Renal cortical epithelial cell (primary cell): Measurements from ENCODE around the gene ZBTB16. TPM values are rescaled to one million over a fixed set of nuclear protein-coding genes. Genes with fewer than 3 reads are reported as not detected.
A peak's percentile ranks its signal among the peaks of the same experiment; 100 is the strongest.

ENCODE experiments used
- DNase-seq: peaks from one replicate; pipeline ENCODE4 v3.0.0-alpha.2; 2011; ENCODE audit warnings: low read depth
- total RNA-seq: library from RNA; depleted of rRNA; stranded (reverse); fragments of >200 nt; gene quantifications from 2 replicates; pipeline ENCODE4 v1.2.3, GENCODE V29; 2014

Gene ZBTB16
- total RNA-seq, 1 donor from 2014 or later: 53.7 TPM

DNA sequence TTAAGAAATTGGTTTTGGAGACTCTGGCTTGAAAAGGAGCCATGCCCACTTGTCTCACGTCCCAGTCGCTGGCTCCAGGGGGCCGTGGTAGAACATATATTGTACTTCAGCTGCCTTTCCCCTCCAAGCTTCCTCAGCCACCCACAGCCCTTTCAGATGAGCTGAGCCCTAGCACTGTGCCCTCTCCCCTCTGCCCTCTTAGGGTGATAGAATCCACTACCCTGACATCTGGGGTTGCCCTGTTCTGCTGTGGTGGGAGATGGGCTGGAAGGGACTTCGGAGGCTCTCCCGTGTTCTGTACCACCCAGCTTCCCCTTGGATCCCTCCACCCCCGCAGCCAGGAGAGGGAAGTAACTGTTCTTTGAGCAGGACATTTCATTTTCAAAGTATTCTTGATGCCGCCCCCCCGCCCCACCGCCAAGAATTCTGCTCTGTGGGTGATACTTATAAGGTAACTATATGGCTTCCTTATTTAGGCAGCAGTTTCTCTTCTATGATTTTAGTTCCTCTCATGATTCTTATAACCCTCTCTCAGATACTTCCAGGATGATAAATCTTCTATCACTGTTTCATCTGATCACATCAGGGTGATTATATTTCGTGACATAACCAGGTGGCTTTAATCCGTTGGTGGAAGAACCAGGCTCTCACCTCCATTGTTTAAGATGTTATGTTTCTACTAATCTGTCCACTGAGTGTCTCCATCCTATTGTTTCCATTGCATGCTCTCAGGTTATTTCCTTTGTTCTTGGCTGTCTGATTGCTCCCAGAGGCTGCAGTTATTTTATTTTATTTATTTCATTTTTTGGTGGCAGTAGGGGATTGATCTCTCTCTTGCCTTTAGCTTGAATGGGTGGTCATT lies 24.1 kb downstream of the ZBTB16 start:
- no peak for DNase-seq

- DNase-seq: no peak
Observed at GRCh38 chr11:114084414-114084813, 24.9 kb downstream of the ZBTB16 start.

DNA sequence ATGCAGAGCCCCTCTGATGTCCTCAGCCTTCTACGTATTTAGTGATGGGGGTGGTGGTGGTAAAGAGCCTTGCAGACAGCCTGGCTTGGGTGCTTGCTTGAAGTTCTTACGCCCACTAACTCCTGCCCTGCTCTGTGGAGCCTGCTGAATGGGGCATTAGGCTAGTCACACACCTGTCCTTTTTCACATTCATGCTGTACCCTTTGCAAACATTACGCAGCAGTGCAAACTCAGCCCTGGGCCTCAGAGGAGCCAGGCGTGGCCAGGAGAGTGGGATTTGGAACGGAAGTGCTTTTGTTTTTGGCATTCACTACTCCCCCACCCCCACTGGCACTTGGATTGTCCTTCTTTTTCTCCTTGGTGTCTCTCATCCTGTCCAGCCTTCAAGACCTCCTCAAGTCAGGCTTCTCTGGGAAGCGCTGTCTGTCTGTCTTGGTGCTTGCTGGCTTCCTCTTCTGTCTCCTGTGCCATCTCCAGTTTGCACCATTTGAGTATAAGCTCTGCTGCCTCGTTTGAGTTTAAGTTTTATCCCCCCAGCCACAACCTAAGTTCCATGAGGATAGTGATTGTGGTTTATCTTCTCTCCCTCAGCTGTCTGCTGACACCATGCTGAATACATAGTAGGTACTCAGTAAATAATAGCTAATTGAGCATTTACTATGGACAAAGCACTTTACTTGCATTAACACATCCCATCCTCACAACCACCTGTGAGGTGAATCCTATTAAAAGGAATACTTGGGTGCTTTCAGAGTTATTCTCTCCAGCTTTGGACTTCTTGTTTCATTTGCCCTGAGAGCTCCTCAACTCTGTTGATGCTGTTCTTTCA lies 26.7 kb downstream of the ZBTB16 start:
- no peak for DNase-seq

DNA sequence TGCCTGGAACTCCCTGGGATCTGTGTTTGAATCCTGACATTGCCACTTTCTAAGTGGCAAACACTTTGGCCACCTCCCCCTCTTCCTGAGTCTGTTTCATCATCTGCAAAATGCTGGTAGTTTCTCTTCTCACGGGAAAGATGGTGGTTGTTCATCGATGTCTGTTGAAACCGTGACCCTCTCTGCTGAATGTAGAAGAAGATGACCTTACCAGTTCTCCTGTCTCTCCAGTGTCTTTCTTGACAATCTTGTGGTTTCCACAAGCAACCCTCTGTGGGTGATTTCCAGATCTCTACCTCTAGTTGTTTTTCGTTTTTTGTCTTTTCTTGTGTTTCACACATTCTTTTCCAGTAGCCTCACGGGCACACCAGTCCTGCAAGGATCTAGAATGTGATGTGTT lies 27.5 kb downstream of the ZBTB16 start:
- no peak for DNase-seq

GRCh38 chr11:114088216-114088615 lies 28.7 kb downstream of the ZBTB16 start:
- no peak for DNase-seq

DNA sequence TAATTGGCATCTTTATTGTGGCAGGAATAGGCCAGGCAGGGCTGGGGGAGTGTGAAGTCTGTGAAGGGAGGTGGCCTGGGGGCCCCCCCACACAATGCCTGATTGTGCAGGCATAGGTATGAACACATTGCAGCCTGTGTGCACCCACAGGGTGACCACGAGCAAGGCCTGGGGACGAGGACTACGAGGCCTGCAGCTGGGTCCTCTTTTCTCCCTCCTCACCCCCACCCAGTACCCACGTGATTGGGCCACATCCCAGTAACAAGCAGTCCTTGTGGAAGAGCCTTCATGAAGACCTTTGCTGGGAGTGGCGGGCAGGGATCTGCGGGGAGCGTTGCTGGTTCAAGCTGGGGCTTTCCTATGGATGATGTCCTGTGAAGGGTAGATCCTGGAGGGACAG lies 29.3 kb downstream of the ZBTB16 start:
- DNase-seq: no peak

DNA sequence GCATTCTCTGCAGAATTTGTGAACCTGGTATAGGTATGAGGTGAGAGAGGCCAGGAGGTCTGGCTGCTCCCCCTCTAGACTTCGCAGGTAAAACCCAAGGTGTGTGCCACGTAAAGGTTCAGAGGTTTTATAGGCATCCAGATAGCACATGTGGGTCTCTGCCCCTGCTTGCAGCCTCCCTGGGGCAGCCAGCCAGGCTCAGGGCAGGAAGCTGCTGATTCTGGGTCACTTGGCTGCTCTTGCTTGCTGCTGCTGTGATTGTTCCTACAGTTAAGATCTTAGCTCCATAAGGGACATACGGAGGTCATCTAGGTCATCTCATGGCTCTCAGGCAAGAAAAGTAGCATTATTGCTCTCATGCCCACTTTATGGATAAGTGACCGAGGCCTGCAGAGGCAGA lies 30.2 kb downstream of the ZBTB16 start:
- DNase-seq: no peak

DNA sequence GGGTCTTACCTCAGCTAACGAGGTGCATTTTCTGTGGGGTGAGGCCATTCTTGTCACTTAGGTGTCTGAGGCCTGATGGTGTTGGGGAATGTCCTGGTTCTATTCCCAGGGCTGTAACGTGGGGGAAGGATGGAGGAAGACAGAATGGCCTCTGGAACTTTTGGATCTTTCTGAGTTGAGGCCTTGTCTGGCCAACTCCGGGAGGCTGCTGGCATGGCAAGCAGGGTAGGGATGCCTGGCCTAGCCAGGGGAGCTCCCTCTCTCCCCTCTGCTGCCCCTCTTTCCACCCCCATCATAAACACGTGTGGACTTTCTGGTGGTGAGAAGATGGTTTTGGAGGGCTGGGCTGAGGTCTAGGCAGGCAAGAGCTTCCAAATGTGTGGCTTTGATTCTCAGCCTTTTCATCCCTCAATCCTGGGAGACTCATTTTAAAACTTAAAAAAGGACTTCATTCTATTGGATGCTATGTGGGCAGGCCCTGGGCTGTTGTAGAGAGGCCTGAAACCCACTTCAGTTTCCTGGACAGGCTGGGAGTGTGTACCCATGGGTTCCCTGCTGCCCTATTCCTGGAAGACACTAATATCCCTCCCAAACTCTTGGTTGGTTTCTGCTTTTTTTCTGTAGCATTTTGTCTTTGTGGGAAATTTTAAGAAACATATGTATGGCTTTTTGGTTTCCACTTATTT lies 30.9 kb downstream of the ZBTB16 start:
- DNase-seq: no peak

DNA sequence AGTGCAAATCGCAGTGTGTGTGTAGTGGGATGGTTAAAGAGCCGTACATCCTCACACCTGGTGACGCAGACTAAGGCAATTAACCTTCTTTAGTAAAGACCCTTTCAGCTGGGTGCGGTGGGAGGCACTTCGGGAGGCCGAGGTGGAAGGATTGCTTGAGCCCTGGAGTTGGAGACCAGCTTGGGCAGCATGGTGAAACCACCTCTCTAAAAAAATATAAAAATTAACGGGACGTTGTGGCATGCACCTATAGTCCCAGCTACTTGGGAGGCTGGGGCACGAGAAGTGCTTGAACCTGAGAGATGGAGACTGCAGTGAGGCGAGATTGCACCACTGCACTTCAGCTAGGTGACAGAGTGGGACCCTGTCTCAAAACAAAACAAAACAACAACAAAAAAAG lies 31.5 kb downstream of the ZBTB16 start:
- no peak for DNase-seq

DNA sequence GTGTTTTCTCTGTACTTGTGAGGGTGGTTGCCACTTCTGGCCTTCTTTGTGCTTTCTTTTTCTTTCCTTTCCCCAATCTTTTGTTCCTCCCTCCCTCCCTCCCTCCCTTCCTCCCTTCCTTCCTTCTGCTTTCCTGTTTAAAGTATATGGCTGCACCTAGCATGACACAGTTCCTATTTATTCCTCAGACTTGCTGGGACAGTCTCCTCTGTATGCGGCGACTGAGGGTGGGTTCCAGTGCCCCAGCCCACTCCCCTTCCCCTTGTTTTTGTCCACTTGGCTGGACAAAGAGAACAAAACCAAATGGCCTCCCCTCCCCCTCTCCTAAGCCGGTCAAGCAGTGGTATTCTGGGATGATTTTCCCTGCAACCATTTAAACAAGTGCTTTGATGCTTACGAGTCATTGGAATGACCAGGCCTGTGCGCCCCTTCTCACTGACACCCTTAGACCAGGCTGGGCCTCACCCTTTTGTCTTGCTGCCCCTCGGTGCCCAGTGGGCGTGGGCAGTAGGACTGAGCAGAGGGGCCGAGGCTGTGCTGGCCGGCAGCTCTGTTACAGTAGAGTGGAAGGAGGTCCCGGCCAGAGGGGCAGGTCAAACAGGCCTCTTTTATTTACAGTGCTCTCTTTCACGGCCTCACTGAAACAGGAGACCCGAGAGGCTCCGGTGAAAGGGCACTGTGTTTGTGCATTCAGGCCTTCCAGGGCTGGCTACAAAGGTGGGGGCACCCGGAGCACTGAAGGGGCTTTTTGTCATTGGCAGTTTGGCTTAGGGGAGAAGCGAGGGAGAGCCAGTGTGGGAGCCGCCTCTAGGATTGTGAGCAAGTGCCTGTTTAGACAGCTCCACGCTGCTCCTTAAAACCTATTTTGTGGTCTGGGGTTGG lies 32.2 kb downstream of the ZBTB16 start:
- DNase-seq: no peak

DNA sequence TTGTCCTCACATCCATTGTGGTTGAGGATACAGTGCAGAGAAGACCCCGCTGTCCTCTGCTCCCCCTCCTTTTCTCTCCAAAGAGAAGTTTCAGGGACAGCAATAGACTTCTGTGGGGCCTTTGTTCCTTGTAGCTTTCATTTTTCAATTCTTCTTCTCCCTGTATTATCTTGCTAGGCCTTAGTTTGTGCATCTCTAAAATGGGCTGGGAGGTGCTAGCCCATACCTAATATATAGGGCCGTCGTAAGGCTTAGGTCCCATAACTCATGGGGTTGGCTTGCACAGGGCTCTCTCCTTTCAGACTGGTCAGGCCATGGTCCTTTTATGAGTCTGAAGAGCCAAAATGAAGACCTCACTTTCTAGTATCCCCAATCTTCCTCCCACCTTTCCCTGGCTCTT lies 33.0 kb downstream of the ZBTB16 start:
- DNase-seq: no peak

- no peak for DNase-seq
Observed at GRCh38 chr11:114092953-114093352, 33.4 kb downstream of the ZBTB16 start.

DNA sequence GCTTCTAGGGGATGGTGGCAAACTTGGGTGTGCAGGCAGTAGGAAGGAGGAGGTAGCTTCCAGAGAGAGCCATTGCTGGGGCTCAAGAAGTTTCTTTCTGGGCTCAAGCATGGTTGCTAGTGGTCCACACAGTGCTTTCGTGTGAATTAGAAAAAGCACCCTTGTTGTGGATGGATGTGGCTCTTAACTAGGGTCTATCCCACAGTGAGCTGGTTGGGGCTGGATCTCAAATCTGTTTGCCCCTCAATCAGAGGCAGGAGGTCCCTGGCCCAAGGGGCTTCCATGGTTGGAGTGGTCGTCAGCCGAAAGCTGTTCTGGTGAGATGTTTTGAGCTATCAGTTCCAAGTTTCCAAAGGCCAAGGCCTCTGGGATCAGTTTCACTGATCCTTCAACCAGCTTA lies 35.0 kb downstream of the ZBTB16 start:
- no peak for DNase-seq

DNA sequence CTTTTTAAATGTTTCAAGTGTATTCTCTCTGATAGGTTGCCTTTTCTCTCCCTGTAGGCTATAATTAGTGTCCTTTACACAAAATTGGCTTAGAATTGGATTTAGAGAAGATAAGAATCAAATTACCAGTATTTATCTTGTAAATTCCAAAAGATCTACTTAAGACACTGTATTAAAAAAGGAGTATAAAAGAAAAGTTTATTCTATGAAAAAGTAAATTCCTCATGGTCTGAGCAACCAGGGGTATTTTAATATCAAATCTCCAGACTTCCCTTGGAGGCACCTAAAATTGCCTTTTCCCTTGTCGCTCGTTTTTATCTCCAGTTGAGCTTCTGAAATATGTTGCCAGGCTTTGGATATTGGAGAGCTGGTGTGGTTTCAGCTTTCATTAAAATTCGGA lies 36.4 kb downstream of the ZBTB16 start:
- DNase-seq: no peak

GRCh38 chr11:114097832-114098231 lies 38.3 kb downstream of the ZBTB16 start:
- DNase-seq: no peak

DNA sequence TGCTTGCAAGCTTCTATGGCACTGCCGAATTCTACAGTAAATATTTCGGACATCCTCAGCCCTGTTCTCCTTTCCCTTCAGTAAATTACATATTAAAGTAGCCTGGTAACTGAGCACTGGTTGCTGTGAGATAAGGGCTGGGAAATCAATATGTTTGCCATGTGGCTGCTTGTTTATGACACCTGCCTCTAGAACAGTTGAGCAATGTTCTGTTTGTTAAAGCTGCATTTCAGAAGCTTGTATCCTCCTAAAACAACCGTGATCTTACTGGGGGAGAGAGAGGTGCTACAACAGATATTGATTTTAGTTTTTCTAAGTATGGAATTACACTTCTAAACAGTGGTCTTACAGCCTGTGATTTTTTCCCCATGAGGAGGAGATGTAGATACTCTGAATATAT lies 39.4 kb downstream of the ZBTB16 start:
- peak; percentile 46 for DNase-seq

DNA sequence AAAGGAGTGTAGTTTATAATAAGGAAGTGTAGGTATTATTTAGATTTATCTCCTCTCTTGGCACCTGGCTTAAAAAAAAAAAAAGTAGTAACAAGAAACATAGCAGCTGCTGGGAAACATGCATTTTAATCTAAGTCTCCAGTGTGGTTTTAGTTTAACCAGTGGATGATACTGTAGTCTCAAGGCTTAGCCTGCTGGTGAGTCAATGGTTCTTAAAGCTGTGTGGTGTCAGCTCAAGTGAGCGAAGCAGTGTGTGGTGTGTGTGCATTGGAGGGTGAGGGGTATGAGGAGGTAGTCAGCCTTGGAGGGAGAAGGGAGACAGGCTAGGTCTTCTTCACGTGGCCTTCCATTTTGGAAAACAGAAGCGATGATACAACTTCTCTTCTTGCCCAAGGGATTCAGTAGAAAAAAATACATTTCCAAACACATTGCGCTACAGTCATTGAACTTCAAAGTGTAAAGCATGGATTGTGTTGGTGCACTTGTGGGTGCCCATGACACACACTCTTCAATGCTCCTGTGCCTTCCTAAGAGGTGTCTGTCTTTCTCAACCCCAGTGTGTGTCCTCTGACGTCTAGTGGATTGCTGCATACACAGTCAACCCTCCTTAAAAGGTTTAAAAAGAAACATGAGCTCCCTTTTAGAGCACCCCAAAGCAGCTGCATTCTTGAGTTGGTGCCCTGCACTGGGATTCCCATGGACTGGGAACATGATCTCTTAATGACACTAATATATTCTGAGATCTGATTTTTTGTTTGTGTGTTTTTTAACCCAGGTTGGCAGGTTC lies 40.1 kb downstream of the ZBTB16 start:
- peak; percentile 91 for DNase-seq

GRCh38 chr11:114102993-114103896 lies 43.7 kb downstream of the ZBTB16 start:
- no peak for DNase-seq

GRCh38 chr11:114105611-114106010 lies 46.1 kb downstream of the ZBTB16 start:
- no peak for DNase-seq

DNA sequence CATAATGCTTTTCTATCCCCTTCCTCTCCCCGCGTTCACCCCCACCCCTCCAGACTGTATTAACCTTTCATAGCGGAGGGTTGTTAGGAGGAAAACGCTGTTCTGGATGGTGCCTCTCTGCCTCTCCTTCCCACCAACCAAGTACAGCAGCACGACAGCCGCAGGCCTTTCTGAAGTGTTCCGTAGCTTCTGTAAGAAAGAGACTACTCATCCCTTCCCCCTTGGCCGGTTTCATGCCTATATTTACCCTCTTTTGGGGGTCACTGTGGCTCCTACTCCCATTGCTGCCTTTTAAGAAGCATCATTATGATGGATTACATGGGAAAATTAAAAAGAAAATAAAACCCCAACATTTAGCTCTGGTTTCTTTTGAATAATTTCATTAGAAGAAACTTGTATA lies 46.5 kb downstream of the ZBTB16 start:
- no peak for DNase-seq
